Stimulated activated CD4-positive, alpha-beta T cell treated with anti-CD3 and anti-CD28 coated beads, Interleukin-12 subunit alpha, Interleukin-12 subunit beta, amount 100 ng/mL, for 48 hours (primary cell): Measurements from ENCODE around the gene CFAP97.
A peak's percentile ranks its signal among the peaks of the same experiment; 100 is the strongest.
"Not testable (repeated sequence)": the region's sequence is repeated elsewhere in the genome, so short reads cannot be mapped to it uniquely, and the experiment has no call there.

Experiments used
- DNase-seq, 3 donors: peaks; one replicate each; pipeline ENCODE4 v3.0.0-alpha.2; 2020; ENCODE audit warnings: low read depth in 2 of 3, low spot score in 1 of 3

Gene CFAP97

DNA sequence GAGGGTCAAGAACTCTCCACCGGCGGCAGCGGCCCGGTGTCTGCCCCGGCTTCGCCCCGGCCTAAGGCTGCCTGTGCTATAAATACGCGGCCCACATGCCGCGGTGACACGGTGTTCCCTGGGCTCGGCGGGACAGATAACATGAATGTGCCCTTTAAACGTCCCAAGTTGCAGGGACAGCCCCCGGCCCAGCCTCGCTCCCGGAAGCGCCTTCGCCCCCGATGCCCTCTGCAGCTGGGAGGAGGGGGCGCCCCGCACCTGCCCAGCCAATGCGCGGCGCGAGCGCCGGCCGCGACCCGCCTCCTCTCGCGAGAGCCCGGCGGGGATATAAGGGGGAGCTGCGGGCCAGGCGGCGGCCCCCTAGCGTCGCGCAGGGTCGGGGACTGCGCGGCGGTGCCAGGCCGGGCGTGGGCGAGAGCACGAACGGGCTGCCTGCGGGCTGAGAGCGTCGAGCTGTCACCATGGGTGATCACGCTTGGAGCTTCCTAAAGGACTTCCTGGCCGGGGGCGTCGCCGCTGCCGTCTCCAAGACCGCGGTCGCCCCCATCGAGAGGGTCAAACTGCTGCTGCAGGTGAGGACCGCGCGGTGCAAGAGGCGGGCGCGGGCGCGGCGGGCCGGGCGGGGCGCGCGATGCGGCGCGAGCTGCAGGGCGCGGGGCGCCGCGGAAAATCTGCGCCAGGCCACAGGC is 60.7 kb downstream of the CFAP97 start, which contains the start of gene SLC25A4:
TSS of gene SLC25A4 (plus strand) at position 355 of the 689 bp plus-strand sequence. CDS start at position 462, 107 bp downstream.
- peak; percentile 68 to 79 (median 71) for DNase-seq

DNA sequence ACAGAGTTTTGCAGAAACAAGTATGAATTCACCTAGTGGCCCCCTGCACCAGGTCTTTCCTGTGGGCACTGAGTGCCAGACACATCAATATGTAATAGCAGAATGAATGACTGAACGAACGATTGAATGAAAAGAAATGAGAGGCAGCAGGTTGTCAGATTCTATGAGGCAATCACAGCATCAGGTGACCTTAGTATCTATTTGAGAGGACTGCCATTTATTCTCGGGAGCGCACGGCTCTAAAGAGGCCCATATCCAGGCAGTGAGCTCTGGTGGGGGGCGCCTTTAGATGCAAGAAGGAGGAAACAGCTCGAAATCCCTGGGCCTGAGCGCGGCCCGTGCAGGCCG is 61.3 kb downstream of the CFAP97 start:
- DNase-seq, result no peak

GRCh38 chr4:185141777-185142176 is 62.0 kb downstream of the CFAP97 start:
- DNase-seq, result no peak

DNA sequence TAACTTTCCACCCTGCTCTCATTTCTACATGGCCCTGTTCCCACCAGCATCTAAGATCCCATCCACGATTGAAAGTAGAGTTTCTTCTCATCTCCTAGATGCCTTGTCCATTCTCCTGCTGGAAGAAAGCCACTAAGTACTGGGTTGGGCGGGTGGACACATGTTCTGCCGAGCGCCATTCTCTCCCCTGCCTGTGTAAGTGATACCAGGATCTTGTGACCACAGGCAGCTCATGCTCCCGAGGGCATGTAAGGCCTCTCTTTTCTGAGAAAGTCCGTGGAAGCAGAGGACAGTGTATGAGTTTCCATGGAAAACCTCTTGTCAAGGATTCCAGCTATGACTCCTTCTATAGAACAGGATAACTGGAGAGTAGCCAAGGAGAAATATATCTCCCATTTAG is 64.1 kb downstream of the CFAP97 start:
- no peak for DNase-seq

DNA sequence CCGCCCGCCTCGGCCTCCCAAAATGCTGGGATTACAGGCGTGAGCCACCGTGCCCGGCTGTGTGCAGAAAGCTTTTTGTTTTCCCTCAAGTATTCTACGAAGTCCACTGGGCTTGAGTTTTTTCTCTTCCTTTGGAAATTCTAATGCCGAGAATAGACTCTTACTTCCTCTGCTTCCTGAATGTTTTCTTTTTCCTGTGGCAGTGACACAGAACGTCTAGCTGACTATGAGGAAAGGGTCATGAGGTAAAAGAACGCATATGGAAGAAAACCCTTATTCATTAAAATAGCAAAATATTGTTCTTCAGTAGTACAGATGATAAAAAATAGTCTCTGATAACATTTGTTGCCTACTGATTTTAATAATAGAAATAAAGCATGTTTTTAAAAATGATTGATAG is 65.6 kb downstream of the CFAP97 start:
- no peak for DNase-seq

DNA sequence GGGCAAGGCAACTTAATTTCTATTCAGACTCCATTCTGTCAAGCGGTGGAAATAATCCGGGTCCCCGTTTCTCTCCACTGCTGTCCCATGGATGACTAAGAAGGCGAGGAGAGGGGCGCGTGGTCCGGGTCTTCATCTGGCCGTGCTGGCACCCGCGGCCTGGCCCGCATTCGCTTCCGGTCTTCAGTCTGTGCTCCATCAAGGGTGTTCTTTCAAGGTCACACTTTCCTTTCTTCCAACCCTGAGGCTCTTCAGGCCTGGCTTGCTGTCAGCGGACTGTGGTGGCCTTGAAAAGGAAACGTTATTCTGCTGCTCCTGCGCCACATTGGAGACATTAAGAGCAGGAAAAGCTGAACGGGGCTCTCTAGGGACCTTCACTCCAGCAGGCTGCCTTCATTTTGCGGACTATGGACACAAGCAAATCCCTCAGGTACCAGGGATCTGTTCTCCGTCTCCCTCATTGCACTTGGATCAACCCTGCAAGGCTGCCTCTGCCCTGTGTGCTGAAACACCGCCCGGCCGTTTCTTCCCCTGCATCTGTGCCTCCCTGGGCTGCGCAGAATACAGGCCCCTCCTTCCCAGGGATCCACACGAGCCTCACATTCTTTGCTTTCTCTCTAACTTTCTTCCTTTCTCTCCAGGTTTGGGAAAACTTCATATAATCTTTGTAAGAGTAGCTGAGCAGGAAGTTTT is 66.4 kb downstream of the CFAP97 start:
- DNase-seq, result no peak

GRCh38 chr4:185134307-185134869 is 69.4 kb downstream of the CFAP97 start:
- DNase-seq, result no peak

DNA sequence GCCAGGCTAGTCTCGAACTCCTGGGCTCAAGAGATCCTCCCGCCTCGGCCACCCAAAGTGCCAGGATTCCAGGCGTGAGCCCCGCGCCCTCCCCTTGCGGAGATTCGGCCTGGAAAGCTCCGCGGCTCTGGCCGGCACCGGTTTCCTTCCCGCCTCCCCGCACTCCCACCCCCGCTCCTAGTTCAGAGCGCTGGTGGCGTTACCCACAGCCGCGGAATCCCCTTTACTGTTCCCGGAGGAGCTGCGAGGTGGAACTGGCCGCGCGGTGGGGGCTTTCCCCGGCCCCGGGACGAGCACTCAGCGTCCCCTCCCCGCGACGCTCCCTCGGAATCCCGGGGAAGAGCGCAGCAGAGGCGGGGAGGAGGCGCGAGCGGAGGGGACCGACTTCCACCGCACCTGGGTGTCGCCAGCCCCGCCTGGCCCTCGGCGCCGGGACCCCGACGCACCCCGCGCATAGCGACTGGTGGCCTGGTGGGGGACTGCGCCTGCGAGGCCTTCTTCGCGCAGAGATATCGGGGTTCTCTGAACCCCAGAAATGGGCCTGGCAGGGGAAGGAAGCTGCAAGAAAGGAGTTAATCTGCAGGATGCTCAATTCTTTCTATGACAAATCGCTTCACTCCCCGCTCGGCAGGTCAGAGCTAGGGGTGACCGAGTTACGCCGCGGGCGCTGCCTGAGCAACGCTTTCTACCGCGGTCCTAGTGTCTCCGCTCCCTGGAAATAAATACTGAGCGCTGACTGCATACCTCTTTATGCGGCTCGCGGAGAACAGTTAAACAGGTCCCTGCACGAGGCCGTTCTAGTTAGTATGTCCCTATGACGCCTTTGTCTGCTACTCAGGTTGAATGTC is 75.3 kb downstream of the CFAP97 start:
- DNase-seq, result no peak

DNA sequence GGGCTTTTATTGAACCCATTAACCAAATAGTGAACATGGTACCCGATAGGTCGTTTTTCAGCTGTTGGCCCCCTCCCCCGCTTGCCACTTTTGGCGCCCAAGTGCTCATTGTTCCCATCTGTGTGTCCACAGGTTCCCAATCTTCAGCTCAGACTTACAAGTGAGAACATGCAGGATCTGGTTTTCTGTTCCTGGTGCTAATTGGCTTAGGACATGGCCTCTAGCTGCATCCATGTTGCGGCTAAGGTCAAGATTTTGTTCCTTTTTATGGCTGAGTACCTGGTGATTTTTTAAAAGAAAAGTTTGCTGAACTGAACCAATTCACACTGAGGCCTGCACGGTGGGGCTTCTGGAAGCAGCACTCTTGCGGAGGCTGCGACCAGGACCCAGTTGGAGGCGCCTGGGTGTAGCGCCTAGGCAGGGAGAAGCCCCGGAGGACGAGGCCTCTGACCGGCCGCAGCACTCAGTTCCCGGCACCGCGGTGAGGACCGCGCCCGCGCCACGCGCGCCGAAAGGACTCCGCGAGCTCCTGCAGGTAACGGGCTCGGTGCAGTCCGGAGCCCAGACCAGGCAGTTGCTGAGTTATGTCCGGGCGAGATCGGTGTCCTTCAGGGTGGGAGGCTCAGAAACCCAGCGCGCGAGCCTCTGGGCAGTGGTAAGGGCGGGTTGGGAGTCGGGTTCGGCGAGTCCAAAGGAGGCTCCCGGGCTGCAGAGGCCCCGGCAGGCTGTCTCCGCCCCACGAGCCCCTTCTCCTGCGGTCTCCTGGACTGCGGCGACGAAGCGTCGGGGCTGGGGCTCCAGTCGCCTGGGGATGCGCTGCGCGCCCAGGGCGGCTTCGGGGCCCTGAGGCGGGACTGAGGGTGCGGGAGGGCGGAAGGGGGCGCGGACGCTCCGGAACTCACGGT is 76.5 kb downstream of the CFAP97 start:
- DNase-seq, result no peak

- DNase-seq, result no peak
Observed at GRCh38 chr4:185124006-185124405, 79.8 kb downstream of the CFAP97 start.

- DNase-seq, result no peak
Observed at GRCh38 chr4:185122681-185123345, 81.0 kb downstream of the CFAP97 start.

- no peak for DNase-seq
Observed at GRCh38 chr4:185120631-185120946, 83.2 kb downstream of the CFAP97 start.

DNA sequence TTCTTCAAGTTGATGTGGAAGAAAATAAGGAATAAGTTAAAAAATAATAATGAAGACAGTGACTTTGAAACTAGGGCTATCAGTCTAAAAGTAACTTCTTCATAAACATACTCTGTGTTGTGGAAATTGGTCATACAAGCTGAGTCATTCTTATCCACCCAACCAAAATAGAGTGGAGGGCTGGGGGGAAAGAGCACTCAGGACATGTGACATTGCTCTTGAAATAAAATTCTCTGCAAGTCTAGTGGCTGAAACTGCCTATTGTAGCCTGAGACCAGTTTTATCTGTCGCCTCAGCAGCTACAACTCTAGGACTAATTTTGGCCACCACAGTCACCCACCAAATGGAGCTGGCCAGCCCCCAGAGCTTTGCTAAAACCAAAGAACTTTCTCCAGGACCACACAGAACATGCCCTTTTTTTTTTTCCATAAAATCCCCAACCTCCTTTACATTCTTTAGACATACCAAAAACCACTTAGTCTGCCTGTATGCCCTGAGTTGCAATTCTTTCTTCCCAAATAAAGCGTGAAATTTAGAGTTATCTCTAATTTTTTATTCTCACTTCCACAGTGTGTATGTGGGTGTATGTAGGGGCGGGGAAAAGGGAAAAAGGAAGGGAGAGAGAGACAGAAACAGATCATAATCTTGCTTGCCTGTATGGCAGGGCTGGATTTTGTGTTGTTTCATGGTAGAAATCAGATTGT is 83.7 kb downstream of the CFAP97 start:
- DNase-seq, result no peak

GRCh38 chr4:185119467-185119866 is 84.3 kb downstream of the CFAP97 start:
- not testable (repeated sequence) for DNase-seq

DNA sequence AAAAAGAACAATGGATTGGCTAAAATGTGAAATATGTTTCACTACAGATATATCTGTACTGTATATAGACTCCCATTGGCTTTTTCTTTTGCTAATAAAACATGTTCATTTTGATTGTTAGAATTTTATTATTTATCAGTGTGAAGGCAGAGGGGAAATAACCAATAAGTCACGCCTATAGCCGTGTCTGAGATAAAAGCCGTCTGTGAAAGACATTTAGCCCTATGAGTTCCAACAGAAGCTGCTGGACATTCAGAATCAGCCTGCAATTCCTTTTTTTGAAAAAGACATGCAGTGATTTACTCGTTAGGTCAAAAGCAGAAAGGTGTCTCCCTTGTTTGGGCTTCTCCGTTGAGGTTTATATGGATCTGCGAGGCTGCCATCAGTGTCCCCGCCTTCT is 84.9 kb downstream of the CFAP97 start:
- DNase-seq, result no peak

GRCh38 chr4:185117300-185117934 is 86.4 kb downstream of the CFAP97 start:
- no peak for DNase-seq

GRCh38 chr4:185115827-185116232 is 88.0 kb downstream of the CFAP97 start:
- DNase-seq, result no peak

- no peak for DNase-seq
Observed at GRCh38 chr4:185113340-185113739, 90.5 kb downstream of the CFAP97 start.

GRCh38 chr4:185112104-185112503 is 91.7 kb downstream of the CFAP97 start:
- DNase-seq, result no peak
